CD4-positive, alpha-beta T cell treated with Interleukin-15 for 4 hours (primary cell): ENCODE measurements around the gene C16orf89.
"Not testable (repeated sequence)": the region's sequence is repeated elsewhere in the genome, so short reads cannot be mapped to it uniquely, and the experiment has no call there.

Experiments used
- DNase-seq: peaks from one replicate; pipeline ENCODE4 v3.0.0-alpha.2; 2020; ENCODE audit warnings: low spot score

The C16orf89 gene

GRCh38 chr16:5084802-5085201 is 19.0 kb upstream of the C16orf89 start:
- DNase-seq: peak; percentile 55

DNA sequence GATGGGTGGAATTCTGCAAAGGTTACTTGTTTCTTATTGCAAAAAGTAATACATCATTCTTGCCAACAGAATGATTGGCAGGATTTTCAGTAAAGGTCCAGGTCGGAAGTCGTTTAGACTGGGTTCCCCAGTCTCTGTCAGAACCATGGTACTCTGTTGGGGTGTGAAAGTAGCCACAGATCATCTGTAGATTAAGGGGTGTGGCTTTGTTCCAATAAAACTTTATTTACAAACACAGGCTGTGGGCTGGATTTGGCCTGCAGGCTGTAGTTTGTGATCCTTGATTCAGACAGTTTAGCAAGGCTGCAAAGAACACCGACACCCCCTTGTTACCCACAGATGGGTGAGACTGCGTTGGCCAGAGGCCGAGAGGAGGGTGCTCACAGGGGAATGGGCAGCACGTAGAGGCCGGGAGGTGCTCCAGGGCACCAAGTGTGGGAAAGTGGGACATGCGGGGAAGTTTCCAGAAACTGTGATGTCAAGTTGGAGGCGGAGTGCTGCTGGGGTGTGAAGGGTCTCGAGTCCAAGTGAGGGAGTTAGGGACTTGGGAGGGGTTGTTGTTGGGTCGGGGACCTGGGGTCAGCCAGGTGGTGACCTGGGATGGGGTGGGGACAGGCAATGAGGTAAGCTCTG is 18.5 kb upstream of the C16orf89 start:
- DNase-seq: not testable (repeated sequence)

- not testable (repeated sequence) for DNase-seq
Observed at GRCh38 chr16:5083646-5084045, 17.9 kb upstream of the C16orf89 start.

GRCh38 chr16:5080996-5081395 is 15.2 kb upstream of the C16orf89 start:
- DNase-seq: not testable (repeated sequence)

- not testable (repeated sequence) for DNase-seq
Observed at GRCh38 chr16:5080461-5080860, 14.7 kb upstream of the C16orf89 start.

DNA sequence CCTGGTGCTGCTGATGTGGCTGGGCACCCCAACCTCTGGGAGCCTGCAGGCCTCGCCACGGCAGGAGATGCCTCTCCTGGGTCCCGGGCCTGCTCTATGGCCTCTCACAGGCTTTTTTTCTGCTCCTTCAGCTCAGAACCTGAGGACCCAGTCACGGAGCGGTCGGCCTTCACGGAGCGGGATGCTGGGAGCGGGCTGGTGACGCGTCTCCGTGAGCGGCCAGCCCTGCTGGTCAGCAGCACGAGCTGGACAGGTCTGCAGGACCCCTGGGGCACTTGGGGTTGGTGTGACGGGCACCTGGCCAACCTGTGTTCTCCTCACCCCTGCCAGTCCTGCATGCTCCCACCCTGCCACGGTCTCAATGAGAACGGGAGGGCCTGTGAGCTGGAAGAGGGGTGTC is 12.9 kb upstream of the C16orf89 start:
- DNase-seq: no peak

GRCh38 chr16:5077304-5077703 is 11.5 kb upstream of the C16orf89 start:
- no peak for DNase-seq

DNA sequence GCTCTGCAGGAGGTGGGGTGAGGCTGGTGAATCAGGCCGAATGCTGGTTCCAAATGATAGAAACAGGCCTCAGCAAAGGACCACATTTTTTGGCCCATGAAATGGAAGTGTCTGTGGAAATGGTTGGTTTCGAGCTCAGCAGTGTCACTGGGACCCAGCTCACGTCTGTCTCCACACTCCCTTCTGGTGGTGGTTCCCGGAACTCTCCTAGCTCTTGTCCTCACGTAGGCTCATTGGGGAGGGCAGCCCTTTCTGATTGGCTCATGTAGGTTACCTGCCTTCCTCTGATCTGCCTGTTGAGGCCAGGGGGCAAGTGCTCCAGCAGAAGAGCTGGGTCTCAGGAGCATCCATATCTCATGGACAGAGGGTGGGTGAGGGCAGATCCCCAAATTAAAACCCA is 9.9 kb upstream of the C16orf89 start:
- no peak for DNase-seq

- not testable (repeated sequence) for DNase-seq
Observed at GRCh38 chr16:5073771-5074170, 8.0 kb upstream of the C16orf89 start.

DNA sequence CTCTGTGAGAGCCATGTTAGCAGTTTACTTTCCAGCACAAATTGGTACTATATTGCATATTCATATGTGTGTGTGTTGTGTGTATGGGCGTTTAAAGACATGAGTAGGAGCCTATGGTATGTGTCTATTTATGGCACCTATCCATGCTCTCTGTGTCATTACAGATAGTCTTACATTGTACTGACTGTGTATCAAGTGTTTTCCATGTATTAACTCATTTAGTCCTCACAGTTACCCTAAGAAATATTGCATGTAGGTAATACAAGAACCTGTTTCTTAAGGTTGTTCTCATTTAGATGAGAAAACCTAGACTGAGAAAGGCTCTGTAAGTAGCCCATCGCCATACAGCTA is 7.5 kb upstream of the C16orf89 start:
- DNase-seq: no peak

DNA sequence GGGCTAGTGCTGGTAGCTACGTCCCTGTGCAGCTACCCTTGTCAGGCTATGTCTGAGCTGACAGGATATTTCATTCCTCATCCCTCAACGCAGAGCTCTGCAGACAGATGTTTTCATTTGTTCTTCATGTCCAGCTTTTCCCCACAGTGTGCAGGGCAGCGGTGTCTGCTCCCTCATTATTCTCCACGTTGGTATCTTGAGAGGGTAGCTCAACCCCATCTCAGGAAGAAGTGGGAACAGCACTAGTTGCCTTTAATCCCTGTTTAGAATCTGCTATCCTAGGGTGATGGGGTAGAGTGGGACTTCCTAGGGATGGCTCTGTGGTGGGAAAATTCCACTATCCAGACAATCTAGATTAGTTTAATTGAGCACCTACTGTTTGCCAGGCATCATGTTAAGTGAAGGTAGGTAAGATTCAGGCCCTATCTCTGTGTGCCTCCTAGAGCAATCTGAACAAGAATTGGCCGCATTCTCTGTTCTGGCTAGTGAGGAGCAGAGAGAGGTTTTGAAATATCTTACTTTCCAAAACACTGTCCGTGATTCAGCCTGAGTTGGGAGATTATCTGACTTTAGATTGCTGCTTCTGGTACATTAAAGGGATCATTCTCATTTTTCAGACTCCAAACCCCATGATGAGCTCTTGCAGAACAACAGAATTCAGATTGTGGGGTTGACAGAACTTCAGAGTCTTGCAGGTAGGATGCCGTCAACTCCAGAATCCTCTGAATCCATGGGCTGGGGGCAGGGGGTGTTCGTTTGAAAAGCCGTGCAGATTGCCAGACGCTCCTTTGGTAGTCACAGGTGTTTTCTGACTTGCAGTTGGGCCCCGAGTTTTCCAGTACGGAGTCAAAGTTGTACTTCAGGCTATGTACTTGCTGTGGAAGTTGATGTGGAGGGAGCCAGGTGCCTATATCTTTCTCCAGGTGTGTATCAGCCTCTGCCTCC is 6.8 kb upstream of the C16orf89 start:
- no peak for DNase-seq

DNA sequence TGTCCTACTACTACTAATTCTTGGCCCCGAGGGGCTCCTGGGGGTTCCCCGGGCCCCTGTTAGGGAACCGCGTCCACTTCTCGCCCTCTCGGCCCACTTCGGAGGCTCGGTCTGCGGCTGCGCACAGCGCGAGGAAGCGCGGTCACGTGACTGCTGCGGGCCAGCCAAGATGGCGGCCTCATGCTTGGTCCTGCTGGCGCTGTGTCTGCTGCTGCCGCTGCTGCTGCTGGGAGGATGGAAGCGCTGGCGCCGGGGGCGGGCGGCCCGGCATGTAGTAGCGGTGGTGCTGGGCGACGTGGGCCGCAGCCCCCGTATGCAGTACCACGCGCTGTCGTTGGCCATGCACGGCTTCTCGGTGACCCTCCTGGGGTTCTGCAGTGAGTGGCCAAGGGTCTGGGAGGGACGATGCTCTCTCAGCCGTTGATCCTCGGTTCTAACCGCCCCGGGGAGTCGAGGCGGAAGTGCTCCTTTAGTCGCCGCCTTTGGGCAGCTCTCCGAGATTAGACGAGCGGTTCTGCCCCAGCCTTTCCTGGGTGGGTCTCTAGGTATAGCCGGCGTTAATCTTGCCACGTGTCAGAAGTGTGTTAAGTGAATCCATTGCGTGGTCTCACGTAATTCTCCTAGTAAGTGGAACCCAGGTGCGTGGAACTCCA is 6.1 kb upstream of the C16orf89 start, which contains the start of gene ALG1:
Gene ALG1 (plus strand): TSS at position 163 of the 653 bp plus-strand sequence. CDS start 7 bp downstream, at position 170.
- peak; percentile 91 for DNase-seq

- DNase-seq: no peak
Observed at GRCh38 chr16:5071341-5071680, 5.6 kb upstream of the C16orf89 start.

- no peak for DNase-seq
Observed at GRCh38 chr16:5070431-5071186, 4.9 kb upstream of the C16orf89 start.

DNA sequence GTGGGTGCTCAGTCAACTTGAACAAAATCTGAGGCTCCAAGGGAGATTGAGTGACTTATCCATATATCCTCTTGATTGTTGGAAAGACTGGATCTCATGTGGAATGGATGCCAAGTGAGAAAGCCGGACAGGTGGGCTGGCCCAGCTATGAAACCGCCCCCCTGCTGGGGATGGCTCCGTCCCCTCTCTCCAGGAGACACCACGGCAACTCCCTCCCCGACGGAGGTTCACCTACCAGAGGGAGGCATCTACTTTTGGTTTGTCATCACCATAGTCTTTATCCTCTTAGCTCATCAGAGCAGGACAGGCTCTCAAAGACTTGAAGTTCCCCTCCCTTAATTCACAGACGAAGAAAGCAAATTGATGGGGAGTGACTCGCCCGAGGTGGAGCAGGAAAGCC is 4.1 kb upstream of the C16orf89 start:
- no peak for DNase-seq

DNA sequence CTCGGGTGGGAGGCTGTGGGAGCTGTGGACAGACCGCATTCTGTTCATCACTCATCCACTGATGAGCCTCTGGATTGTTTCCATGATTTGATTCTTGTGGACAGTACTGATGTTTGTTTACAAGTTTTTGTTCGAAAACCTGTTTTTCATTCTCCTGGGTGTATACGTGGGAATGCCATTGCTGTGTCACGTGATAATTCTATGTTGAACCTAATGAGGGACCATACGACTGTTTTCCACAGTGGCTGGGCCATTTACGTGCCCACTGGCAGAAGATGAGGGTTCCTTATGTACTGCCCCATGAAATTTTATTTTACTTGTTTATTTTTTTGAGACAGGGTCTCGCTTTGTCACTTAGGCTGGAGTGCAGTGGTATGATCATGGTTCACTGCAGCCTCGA is 3.3 kb upstream of the C16orf89 start:
- DNase-seq: no peak

DNA sequence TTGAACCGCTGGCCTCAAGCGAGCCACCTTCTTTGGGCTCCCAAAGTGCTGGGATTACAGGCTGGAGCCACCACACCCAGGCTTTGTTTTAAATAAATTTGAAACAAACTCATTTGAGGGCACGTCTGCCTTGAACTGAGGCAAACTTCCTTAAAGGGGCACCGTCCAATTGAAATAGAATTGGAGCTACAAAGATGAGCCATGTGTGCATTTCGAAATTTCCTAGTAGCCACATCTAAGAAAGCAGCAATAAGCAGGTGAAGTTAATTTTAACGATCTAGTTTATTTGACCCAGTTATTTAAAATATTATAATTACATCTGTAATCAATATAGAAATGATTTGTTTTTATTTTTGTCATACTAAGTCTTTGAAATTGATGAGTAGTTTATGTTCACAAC is 755 bp upstream of the C16orf89 start:
- no peak for DNase-seq

DNA sequence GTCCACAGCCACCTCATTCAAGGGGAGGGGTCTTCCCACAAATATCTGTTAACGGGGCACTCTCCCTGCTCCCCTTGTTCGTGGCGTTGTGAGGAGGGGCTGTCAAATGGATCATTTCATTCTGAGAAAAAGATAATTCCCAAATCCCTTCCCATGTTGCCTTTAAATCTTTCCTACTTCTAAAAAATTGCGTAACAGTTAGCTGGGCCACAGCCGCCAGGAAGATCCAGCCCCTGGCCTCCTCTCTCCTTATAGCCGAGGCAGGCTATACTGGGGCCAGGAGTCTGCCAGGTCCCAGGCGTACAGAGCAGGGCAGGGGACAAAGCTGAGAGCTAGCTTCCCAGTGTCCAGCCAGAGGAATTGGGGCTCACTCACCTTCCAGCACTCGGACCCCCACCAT is 430 bp downstream of the C16orf89 start:
- DNase-seq: no peak

GRCh38 chr16:5064915-5065314 is 841 bp downstream of the C16orf89 start:
- DNase-seq: no peak

GRCh38 chr16:5062790-5063765 is 2.7 kb downstream of the C16orf89 start:
- no peak for DNase-seq

DNA sequence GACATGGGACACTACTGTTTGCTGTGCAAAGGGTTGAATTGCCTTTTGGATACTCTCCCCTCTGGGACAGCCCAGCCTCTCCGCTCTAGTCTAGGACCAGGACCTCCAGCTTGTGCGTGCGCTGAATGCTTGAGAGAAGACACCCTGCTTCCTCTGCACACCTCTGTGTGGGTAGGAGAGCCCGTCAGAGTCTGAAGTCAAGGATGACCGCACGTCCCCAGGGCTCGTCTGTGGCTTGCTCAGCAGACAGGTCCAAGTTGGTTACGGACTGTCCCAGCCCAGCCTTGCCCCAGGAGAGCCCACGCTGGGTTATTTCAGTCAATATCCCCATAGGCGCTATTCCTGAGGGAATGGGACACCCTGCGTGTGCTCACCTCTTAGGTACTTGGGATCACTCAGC is 3.7 kb downstream of the C16orf89 start:
- no peak for DNase-seq
